ENCODE measurements around the gene AMBRA1.
A peak's percentile ranks its signal among the peaks of the same experiment; 100 is the strongest.

Gene AMBRA1

GRCh38 chr11:46457659-46458424, 136.0 kb downstream of the AMBRA1 start:
- no peak for DNase-seq (ENCODE audit: low read depth)

GRCh38 chr11:46457021-46457420, 136.8 kb downstream of the AMBRA1 start:
- no peak overlapping the region for H3K4me3 ChIP-seq (ENCODE audit: low read depth, low read length)
- no peak for DNase-seq (ENCODE audit: low read depth)

More at GRCh38 chr11:46457659-46458424, 136.0 kb downstream of the AMBRA1 start:
- no peak overlapping the region for H3K4me3 ChIP-seq (ENCODE audit: low read depth, low read length)

- no peak for DNase-seq (ENCODE audit: low read depth)
- no peak overlapping the region for H3K4me3 ChIP-seq (ENCODE audit: low read depth, low read length)
Measured at GRCh38 chr11:46456269-46457001, 137.4 kb downstream of the AMBRA1 start.

DNA sequence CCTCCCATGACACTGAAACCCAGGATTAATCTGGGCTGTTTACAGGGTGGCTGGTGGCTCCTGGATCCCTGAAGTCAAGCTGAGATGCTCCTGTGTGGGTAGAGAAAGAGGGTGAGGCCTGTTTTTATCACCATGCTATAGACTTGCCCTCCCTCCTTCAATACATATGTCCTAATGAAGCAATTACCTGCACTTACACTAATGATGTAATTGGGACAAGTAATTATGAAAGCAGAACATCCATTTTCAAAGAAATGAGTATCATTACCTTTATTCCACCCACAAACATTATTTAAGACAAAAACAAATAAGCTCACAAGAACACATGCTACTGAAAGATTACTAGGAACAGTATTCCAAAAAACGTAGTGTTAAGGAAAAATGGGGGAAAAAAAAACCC, 138.0 kb downstream of the AMBRA1 start:
- H3K4me3 ChIP-seq (ENCODE audit: low read depth, low read length): no peak overlapping the region

DNA sequence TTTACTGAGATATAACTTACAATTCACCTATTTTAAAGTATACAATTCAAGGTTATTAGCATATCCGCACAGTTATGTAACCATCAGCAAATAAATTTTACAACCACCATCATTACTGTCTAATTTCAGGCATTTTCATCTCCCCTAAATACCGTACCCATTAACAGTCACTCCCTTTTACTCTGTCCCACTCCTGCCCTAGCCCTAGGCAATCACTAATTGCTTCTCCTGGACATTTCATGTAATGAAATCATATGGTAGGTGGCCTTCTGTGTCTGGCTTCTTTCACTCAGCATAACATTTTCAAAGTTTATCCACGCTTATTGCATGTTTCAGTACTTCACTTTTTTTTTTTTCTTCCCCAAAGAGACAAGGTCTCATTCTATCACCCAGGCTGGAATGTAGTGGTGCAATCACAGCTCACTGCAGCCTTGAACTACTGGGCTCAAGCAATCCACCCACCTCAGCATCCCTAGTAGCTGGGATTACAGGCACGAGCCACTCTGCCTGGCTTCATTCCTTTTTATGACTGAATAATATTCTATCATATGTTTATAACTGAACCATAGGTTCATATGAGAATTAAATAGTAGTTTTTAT, 140.8 kb downstream of the AMBRA1 start:
- no peak overlapping the region for H3K4me3 ChIP-seq (ENCODE audit: low read depth, low read length)
- DNase-seq (ENCODE audit: low read depth): no peak

More for the DNA sequence above, 138.0 kb downstream of the AMBRA1 start:
- DNase-seq (ENCODE audit: low read depth): no peak

- no peak overlapping the region for H3K4me3 ChIP-seq (ENCODE audit: low read depth, low read length)
- no peak for DNase-seq (ENCODE audit: low read depth)
Measured at GRCh38 chr11:46451759-46452158, 142.1 kb downstream of the AMBRA1 start.

GRCh38 chr11:46450846-46451477, 142.9 kb downstream of the AMBRA1 start:
- no peak overlapping the region for H3K4me3 ChIP-seq (ENCODE audit: low read depth, low read length)
- peak; percentile 11 for DNase-seq (ENCODE audit: low read depth)

DNA sequence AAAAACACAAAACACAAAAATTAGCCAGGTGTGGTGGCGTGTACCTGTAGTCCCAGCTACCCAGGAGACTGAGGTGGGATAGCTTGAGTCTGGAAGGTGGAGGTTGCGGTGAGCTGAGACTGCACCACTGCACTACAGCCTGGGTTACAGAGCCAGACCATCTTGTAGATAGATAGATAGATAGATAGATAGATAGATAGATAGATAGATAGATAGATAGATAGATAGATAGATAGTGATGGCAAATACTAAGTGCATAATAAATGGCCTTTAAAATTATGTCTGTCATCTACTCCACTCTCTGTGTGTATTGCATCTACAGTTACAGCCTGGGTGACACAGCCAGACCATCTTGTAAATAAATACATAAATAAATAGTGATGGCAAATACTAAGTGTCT, 146.3 kb downstream of the AMBRA1 start:
- DNase-seq (ENCODE audit: low read depth): no peak
- no peak overlapping the region for H3K4me3 ChIP-seq (ENCODE audit: low read depth, low read length)

GRCh38 chr11:46445920-46446771, 147.7 kb downstream of the AMBRA1 start:
- no peak overlapping the region for H3K4me3 ChIP-seq (ENCODE audit: low read depth, low read length)
- peak; percentile 28 for DNase-seq (ENCODE audit: low read depth)

DNA sequence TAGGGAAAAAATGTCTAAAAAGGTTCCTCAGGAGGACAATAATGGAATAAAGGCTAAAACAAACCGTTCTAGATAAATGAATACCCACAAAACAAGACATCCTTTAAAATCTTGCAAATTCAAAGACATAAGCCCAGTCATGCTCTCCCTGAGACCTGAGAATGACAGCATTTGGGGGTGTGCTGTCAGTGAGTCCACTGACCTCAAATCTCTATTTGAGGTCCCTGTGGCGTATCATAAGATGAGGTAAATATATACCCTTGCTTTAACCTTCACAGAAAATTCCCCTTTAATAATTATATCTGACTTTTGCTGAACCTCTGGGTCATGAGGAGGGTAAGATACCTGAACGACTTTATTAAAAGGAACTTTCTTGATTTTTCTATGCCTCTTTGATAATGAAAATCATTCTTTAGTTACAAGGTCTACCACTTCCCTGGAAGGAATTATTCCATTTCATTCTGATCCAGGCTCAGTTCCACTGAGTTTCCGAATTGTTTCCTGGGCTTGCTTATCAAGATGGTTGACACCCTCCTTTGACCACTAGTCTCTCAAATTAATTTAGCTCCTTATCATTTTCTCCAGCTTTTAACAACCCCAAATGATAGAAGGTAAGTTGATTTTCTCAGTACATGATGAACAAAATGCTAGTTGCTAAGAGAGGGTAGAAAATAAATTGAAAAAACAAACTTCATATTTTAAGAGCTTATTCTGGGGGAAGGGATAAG, 148.5 kb downstream of the AMBRA1 start:
- DNase-seq (ENCODE audit: low read depth): no peak
- no peak overlapping the region for H3K4me3 ChIP-seq (ENCODE audit: low read depth, low read length)

DNA sequence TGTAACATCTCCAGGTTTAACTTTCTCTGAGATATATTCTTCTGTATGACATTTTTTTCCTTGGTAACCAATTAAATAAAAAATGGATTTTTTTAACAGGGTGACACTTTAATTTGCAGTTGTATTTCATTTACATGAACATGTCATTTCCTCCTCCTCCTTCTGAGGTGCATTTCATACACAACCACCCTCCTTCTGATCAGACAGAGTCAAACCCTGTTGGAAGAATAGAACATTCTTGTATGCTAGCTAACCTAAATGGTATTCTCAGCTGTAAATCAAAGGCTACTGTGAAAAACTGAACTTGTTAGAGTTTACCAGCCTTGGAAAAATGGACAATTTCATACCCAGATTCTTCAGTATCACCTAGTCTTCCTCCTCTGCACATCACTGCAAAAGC, 149.5 kb downstream of the AMBRA1 start:
- no peak for DNase-seq (ENCODE audit: low read depth)
- H3K4me3 ChIP-seq (ENCODE audit: low read depth, low read length): no peak overlapping the region

DNA sequence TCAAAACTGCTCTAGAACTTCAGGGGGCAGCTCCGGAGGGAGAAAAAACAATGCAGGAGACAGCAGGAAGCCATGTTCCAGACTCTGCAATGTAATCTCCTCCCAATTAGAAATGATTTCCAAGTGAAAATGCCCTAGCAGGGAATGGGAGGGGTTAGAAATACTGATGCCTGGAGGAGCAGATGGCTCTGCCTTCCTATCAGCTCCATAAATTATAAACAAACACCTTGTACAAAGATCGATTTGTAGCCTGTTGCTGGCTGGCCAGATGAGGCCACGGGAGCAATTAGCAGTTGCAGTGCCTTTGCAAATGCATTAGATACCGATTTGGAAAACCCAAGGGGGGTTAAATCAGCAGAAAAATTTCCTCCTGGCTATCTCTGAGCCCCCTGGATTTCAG, 155.6 kb downstream of the AMBRA1 start:
- no peak overlapping the region for H3K4me3 ChIP-seq (ENCODE audit: low read depth, low read length)
- DNase-seq (ENCODE audit: low read depth): no peak

- no peak overlapping the region for H3K4me3 ChIP-seq (ENCODE audit: low read depth, low read length)
- no peak for DNase-seq (ENCODE audit: low read depth)
Measured at GRCh38 chr11:46437122-46437689, 156.6 kb downstream of the AMBRA1 start.

DNA sequence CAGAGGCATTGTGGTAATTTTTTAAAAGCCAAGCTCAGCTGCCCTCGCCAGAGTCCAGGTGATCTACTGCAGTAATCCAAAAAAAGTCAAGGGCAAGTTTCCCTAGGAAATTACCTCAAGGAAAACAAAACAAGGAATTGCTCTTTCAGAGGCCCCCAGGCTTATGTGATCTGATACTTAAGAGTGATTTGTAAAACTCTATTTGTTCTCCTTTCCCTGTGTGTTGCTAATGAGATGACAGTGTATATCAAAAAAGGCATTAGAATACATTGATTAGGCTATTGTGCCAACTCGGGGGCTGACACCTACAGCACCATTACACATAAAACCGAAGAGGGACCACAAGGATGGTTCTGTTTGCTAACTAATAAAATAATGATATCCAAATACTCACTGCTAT, 157.7 kb downstream of the AMBRA1 start:
- no peak for DNase-seq (ENCODE audit: low read depth)
- H3K4me3 ChIP-seq (ENCODE audit: low read depth, low read length): no peak overlapping the region

DNA sequence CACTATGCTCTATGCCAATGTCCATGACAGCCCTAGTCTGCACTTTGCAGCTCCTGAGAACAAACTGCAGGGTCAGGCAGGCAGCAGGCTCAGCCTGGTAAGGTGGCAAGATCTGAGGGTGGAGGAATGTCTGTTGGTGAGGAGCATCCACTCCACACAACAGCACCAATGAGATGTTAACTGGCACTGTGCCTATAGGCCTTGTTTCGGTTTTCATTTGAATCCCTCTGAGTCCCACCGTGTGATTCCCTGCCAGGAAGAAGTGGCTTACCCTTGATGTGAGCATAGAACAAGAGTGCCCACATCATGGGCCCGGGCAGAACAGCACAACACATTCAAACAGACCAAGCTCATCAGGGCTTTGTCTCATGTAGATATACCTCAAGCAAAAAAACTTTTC, 158.1 kb downstream of the AMBRA1 start:
- no peak overlapping the region for H3K4me3 ChIP-seq (ENCODE audit: low read depth, low read length)
- DNase-seq (ENCODE audit: low read depth): no peak

- no peak for DNase-seq (ENCODE audit: low read depth)
- no peak overlapping the region for H3K4me3 ChIP-seq (ENCODE audit: low read depth, low read length)
Measured at GRCh38 chr11:46431211-46431610, 162.6 kb downstream of the AMBRA1 start.

GRCh38 chr11:46429717-46430116, 164.1 kb downstream of the AMBRA1 start:
- no peak for DNase-seq (ENCODE audit: low read depth)
- no peak overlapping the region for H3K4me3 ChIP-seq (ENCODE audit: low read depth, low read length)

GRCh38 chr11:46427364-46427763, 166.5 kb downstream of the AMBRA1 start:
- H3K4me3 ChIP-seq (ENCODE audit: low read depth, low read length): no peak overlapping the region
- no peak for DNase-seq (ENCODE audit: low read depth)
